ENCODE measurements around the gene LSM5. TPM values are rescaled to one million over a fixed set of nuclear protein-coding genes. Genes with fewer than 3 reads are reported as not detected.

The LSM5 gene
- total RNA-seq, 4 donors from 2014 or later: 10.1 to 15.6 (median 12.6) TPM

GRCh38 chr7:32515890-32516550, 25.8 kb upstream of the LSM5 start:
- Histone ChIP-seq H3K9me3 (no peaks in the 10 kb centered on the region), H3K27me3 (no peaks in the 10 kb centered on the region), H3K27ac (replicated peaks in 1 of 4) (no peak overlapping the region), H3K36me3 (no peaks in the 10 kb centered on the region), H3K4me1 (peaks cover 0 to 30% (median 13%) of the 10 kb centered on the region in 4 donors), H3K4me3 (no peak overlapping the region)
- intact Hi-C loops (cut with DNase I): no loop called here
- DNase-seq (ENCODE audit: extremely low spot score): no peak
- TF ChIP-seq POLR2A (IDR thresholded peaks at IDR 0.05; ENCODE audit: low read depth) (no peak), EP300 (IDR thresholded peaks at IDR 0.05) (no peak), CTCF (IDR thresholded peaks at IDR 0.05) (no peak), POLR2AphosphoS5 (IDR thresholded peaks at IDR 0.05) (no peak)
- whole genome bisulfite sequencing: 93% methylated on average over 3 of the region's 3 CpGs

GRCh38 chr7:32513210-32513609, 23.0 kb upstream of the LSM5 start:
- TF ChIP-seq POLR2AphosphoS5 (IDR thresholded peaks at IDR 0.05) (no peak), POLR2A (IDR thresholded peaks at IDR 0.05; ENCODE audit: low read depth) (no peak), CTCF (IDR thresholded peaks at IDR 0.05) (no peak), EP300 (IDR thresholded peaks at IDR 0.05) (no peak)
- no peaks in the 10 kb centered on the region for H3K36me3 ChIP-seq
- peaks cover 5 to 37% (median 13%) of the 10 kb centered on the region in 4 donors for H3K4me1 ChIP-seq
- no peaks in the 10 kb centered on the region for H3K27me3 ChIP-seq
- H3K4me3 ChIP-seq: no peak overlapping the region
- H3K27ac ChIP-seq (replicated peaks in 1 of 4): no peak overlapping the region
- no peak for DNase-seq (ENCODE audit: extremely low spot score)
- WGBS: 96% methylated on average over 1 of the region's 1 CpG
- intact Hi-C loops (cut with DNase I): no loop called here
- H3K9me3 ChIP-seq: no peaks in the 10 kb centered on the region

GRCh38 chr7:32511791-32512190, 21.6 kb upstream of the LSM5 start:
- peaks cover 5 to 37% (median 16%) of the 10 kb centered on the region in 4 donors for H3K4me1 ChIP-seq
- H3K9me3 ChIP-seq: no peaks in the 10 kb centered on the region
- no peaks in the 10 kb centered on the region for H3K27me3 ChIP-seq
- 86% methylated on average over 4 of the region's 4 CpGs for WGBS
- H3K4me3 ChIP-seq: no peak overlapping the region
- no peaks in the 10 kb centered on the region for H3K36me3 ChIP-seq
- no peak for DNase-seq (ENCODE audit: extremely low spot score)
- H3K27ac ChIP-seq (replicated peaks in 1 of 4): no peak overlapping the region
- intact Hi-C loops (cut with DNase I): no loop called here
- TF ChIP-seq CTCF (IDR thresholded peaks at IDR 0.05) (no peak), EP300 (IDR thresholded peaks at IDR 0.05) (no peak), POLR2AphosphoS5 (IDR thresholded peaks at IDR 0.05) (no peak), POLR2A (IDR thresholded peaks at IDR 0.05; ENCODE audit: low read depth) (no peak)

GRCh38 chr7:32507414-32507813, 17.2 kb upstream of the LSM5 start:
- no peak overlapping the region for H3K4me3 ChIP-seq
- intact Hi-C loops (cut with DNase I): no loop called here
- H3K9me3 ChIP-seq: no peaks in the 10 kb centered on the region
- 93% methylated on average over 6 of the region's 6 CpGs for WGBS
- peaks cover 8 to 32% (median 16%) of the 10 kb centered on the region in 4 donors for H3K4me1 ChIP-seq
- no peaks in the 10 kb centered on the region for H3K27me3 ChIP-seq
- TF ChIP-seq CTCF (IDR thresholded peaks at IDR 0.05) (no peak), POLR2A (IDR thresholded peaks at IDR 0.05; ENCODE audit: low read depth) (no peak), POLR2AphosphoS5 (IDR thresholded peaks at IDR 0.05) (no peak), EP300 (IDR thresholded peaks at IDR 0.05) (no peak)
- H3K36me3 ChIP-seq: no peaks in the 10 kb centered on the region
- no peak overlapping the region for H3K27ac ChIP-seq (replicated peaks in 1 of 4)
- DNase-seq (ENCODE audit: extremely low spot score): no peak
